DLD1 (cell line): ENCODE measurements around the gene RAB25.

ENCODE experiments used
- in situ Hi-C: cut with HindIII; loops from 2 replicates; pipeline ENCODE4 v1.10.0; 2017; ENCODE audit warnings: low sequenced_read_pairs

The RAB25 gene

GRCh38 chr1:156100205-156100995 is 39.4 kb downstream of the RAB25 start:
- in situ Hi-C loops = loop anchor here (10.0 kb wide), 1 partner anchor 124 kb away; no protein-coding TSS in a partner anchor

- in situ Hi-C loops = loop anchor here (10.0 kb wide), 1 partner anchor 123 kb away; no protein-coding TSS in a partner anchor
Observed at GRCh38 chr1:156101880-156102279, 40.9 kb downstream of the RAB25 start.

GRCh38 chr1:156102633-156103511 is 41.9 kb downstream of the RAB25 start:
- in situ Hi-C loops = loop anchor here (10.0 kb wide), 1 partner anchor 122 kb away; no protein-coding TSS in a partner anchor

- in situ Hi-C loops = loop anchor here (10.0 kb wide), 1 partner anchor 121 kb away; no protein-coding TSS in a partner anchor
Observed at GRCh38 chr1:156103521-156103947, 42.6 kb downstream of the RAB25 start.

- in situ Hi-C loops = loop anchor here (10.0 kb wide), 1 partner anchor 121 kb away; no protein-coding TSS in a partner anchor
Observed at GRCh38 chr1:156104065-156104810, 43.3 kb downstream of the RAB25 start.

GRCh38 chr1:156104861-156105832 is 44.2 kb downstream of the RAB25 start:
- in situ Hi-C loops = loop anchor here (10.0 kb wide), 1 partner anchor 120 kb away; no protein-coding TSS in a partner anchor

- in situ Hi-C loops = loop anchor here (10.0 kb wide), 1 partner anchor 118 kb away; no protein-coding TSS in a partner anchor
Observed at GRCh38 chr1:156106624-156107488, 45.9 kb downstream of the RAB25 start.

- in situ Hi-C loops = loop anchor here (10.0 kb wide), 1 partner anchor 117 kb away; no protein-coding TSS in a partner anchor
Observed at GRCh38 chr1:156108057-156108456, 47.1 kb downstream of the RAB25 start.

- in situ Hi-C loops = loop anchor here (10.0 kb wide), 1 partner anchor 116 kb away; no protein-coding TSS in a partner anchor
Observed at GRCh38 chr1:156108664-156109241, 47.8 kb downstream of the RAB25 start.

- in situ Hi-C loops = no loop called here
Observed at GRCh38 chr1:156110252-156110651, 49.3 kb downstream of the RAB25 start.

- in situ Hi-C loops = no loop called here
Observed at GRCh38 chr1:156111355-156111962, 50.5 kb downstream of the RAB25 start.

- in situ Hi-C loops = no loop called here
Observed at GRCh38 chr1:156112276-156113137, 51.5 kb downstream of the RAB25 start.

GRCh38 chr1:156113282-156113950 is 52.5 kb downstream of the RAB25 start:
- in situ Hi-C loops = no loop called here

GRCh38 chr1:156114101-156114918 is 53.4 kb downstream of the RAB25 start, which contains the start of gene LMNA:
TSS of gene LMNA (plus strand) at chr1:156114711. CDS start at chr1:156114919, 208 bp downstream.
- in situ Hi-C loops = no loop called here

GRCh38 chr1:156114919-156115513 is 54.1 kb downstream of the RAB25 start:
- in situ Hi-C loops = no loop called here
